ENCODE data around the gene OCA2. TPM values are rescaled to one million over a fixed set of nuclear protein-coding genes. Genes with fewer than 3 reads are reported as not detected.

OCA2 gene
- polyA plus RNA-seq, 1 donor from 2014 or later = 0.97 TPM

- no peaks in the 10 kb centered on the region for H3K79me2 ChIP-seq (replicated peaks; ENCODE audit: insufficient read depth, low read length)
- H3K9ac ChIP-seq (ENCODE audit: low read length) = no peak overlapping the region
- H3K27ac ChIP-seq (ENCODE audit: low read length) = no peak overlapping the region
- H3K4me2 ChIP-seq (ENCODE audit: low read length) = no peak overlapping the region
- H3K36me3 ChIP-seq (ENCODE audit: insufficient read depth, low read length) = no peaks in the 10 kb centered on the region
- H3K9me2 ChIP-seq (ENCODE audit: insufficient read depth, low read length) = no peaks in the 10 kb centered on the region
- H3K27me3 ChIP-seq (ENCODE audit: insufficient read depth, low read depth, low read length) = no peaks in the 10 kb centered on the region
- H3F3A ChIP-seq (ENCODE audit: insufficient read depth, low read length, poor library complexity, severe bottlenecking) = no peaks in the 10 kb centered on the region
- no peak for TF ChIP-seq POLR2AphosphoS5 (IDR thresholded peaks at IDR 0.05)
- H2AFZ ChIP-seq (ENCODE audit: low read depth, low read length) = no peak overlapping the region
- no peak overlapping the region for H3K4me3 ChIP-seq (ENCODE audit: low read length)
- H4K20me1 ChIP-seq (ENCODE audit: insufficient read depth) = no peaks in the 10 kb centered on the region
- H3K9me3 ChIP-seq (ENCODE audit: low read length) = no peaks in the 10 kb centered on the region
Observed at GRCh38 chr15:28080386-28080785, 18.7 kb downstream of the OCA2 start.

- Histone ChIP-seq H3K9me2 (ENCODE audit: insufficient read depth, low read length) (no peaks in the 10 kb centered on the region), H3F3A (ENCODE audit: insufficient read depth, low read length, poor library complexity, severe bottlenecking) (no peaks in the 10 kb centered on the region), H3K36me3 (ENCODE audit: insufficient read depth, low read length) (no peaks in the 10 kb centered on the region), H2AFZ (ENCODE audit: low read depth, low read length) (no peak overlapping the region), H3K27ac (ENCODE audit: low read length) (no peak overlapping the region), H3K27me3 (ENCODE audit: insufficient read depth, low read depth, low read length) (no peaks in the 10 kb centered on the region), H3K79me2 (replicated peaks; ENCODE audit: insufficient read depth, low read length) (no peaks in the 10 kb centered on the region), H3K4me3 (ENCODE audit: low read length) (no peak overlapping the region), H3K9ac (ENCODE audit: low read length) (no peak overlapping the region), H3K4me2 (ENCODE audit: low read length) (no peak overlapping the region), H4K20me1 (ENCODE audit: insufficient read depth) (no peaks in the 10 kb centered on the region), H3K9me3 (ENCODE audit: low read length) (no peaks in the 10 kb centered on the region)
- TF ChIP-seq SMC3 (conservative IDR thresholded peaks at IDR 0.05; ENCODE audit: poor library complexity) (no peak), POLR2AphosphoS5 (IDR thresholded peaks at IDR 0.05) (no peak), CTCF (IDR thresholded peaks at IDR 0.05; ENCODE audit: poor library complexity, severe bottlenecking) (no peak), TAF1 (IDR thresholded peaks at IDR 0.05; ENCODE audit: low read depth) (no peak), EZH2 (IDR thresholded peaks at IDR 0.05; ENCODE audit: borderline replicate concordance, insufficient read depth, low read length, poor library complexity, severe bottlenecking) (no peak)
Observed at GRCh38 chr15:28079313-28079969, 19.7 kb downstream of the OCA2 start.

- Histone ChIP-seq H3K36me3 (ENCODE audit: insufficient read depth, low read length) (no peaks in the 10 kb centered on the region), H3F3A (ENCODE audit: insufficient read depth, low read length, poor library complexity, severe bottlenecking) (no peaks in the 10 kb centered on the region), H3K9me3 (ENCODE audit: low read length) (no peaks in the 10 kb centered on the region), H3K79me2 (replicated peaks; ENCODE audit: insufficient read depth, low read length) (no peaks in the 10 kb centered on the region), H3K9me2 (ENCODE audit: insufficient read depth, low read length) (no peaks in the 10 kb centered on the region), H3K27me3 (ENCODE audit: insufficient read depth, low read depth, low read length) (no peaks in the 10 kb centered on the region), H3K9ac (ENCODE audit: low read length) (no peak overlapping the region), H3K4me2 (ENCODE audit: low read length) (no peak overlapping the region), H3K4me3 (ENCODE audit: low read length) (no peak overlapping the region), H3K27ac (ENCODE audit: low read length) (no peak overlapping the region), H4K20me1 (ENCODE audit: insufficient read depth) (no peaks in the 10 kb centered on the region), H2AFZ (ENCODE audit: low read depth, low read length) (no peak overlapping the region)
- TF ChIP-seq SMC3 (conservative IDR thresholded peaks at IDR 0.05; ENCODE audit: poor library complexity) (no peak), EZH2 (IDR thresholded peaks at IDR 0.05; ENCODE audit: borderline replicate concordance, insufficient read depth, low read length, poor library complexity, severe bottlenecking) (no peak), REST (IDR thresholded peaks at IDR 0.05; ENCODE audit: borderline replicate concordance) (no peak), MXI1 (conservative IDR thresholded peaks at IDR 0.05; ENCODE audit: poor library complexity, severe bottlenecking) (no peak), POLR2AphosphoS5 (IDR thresholded peaks at IDR 0.05) (no peak), RAD21 (conservative IDR thresholded peaks at IDR 0.05) (no peak), TAF1 (IDR thresholded peaks at IDR 0.05; ENCODE audit: low read depth) (no peak), CTCF (IDR thresholded peaks at IDR 0.05; ENCODE audit: poor library complexity, severe bottlenecking) (no peak), EP300 (conservative IDR thresholded peaks at IDR 0.05; ENCODE audit: poor library complexity, severe bottlenecking) (no peak)
Observed at GRCh38 chr15:28078191-28078719, 20.9 kb downstream of the OCA2 start.

All from neural cell (in vitro differentiated cells).